Muscle of arm (tissue), 12 donors: ENCODE results near the gene INSR. TPM values are rescaled to one million over a fixed set of nuclear protein-coding genes. Genes with fewer than 3 reads are reported as not detected.
"Not testable (repeated sequence)": the region's sequence is repeated elsewhere in the genome, so short reads cannot be mapped to it uniquely, and the experiment has no call there.

Source experiments
- DNase-seq: peaks from one replicate; pipeline ENCODE4 v3.0.0-alpha.2; 2013
- polyA plus RNA-seq, 12 donors: library from polyadenylated mRNA; unstranded; fragments of 120-200 nt; gene quantifications; one replicate each; pipeline ENCODE4 v1.2.1, GENCODE V29; 2013; ENCODE audit not compliant: insufficient read length in 12 of 12

Gene INSR
- polyA plus RNA-seq, 12 donors: 11.1 to 138 (median 16.9) TPM

DNA sequence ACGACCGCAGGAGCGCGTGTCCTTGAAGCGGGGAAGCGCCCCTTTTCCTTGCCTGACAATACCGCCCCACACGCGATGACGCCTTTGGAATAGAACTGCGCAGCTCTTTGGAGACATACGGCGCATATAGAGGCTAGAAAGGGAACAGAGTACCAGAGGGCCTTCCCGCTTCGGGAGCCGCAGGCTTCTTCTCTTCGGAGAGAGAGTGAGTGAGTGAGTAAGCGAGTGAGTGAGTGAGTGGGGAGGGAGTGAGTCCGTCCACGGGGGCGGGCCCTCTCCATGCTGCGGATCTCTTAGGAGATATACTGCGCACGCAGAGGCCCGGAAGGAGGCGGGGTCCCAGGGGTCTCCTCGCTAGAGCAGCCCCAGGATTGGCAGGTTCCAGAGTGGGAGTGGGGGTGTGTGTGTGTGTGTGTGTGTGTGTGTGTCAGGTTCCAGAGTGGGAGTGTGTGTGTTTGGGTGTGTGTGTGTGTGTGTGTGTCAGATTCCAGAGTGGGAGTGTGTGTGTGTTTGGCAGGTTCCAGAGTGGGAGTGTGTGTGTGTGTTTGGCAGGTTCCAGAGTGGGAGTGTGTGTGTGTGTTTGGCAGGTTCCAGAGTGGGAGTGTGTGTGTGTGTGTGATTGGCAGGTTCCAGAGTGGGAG, 97.0 kb downstream of the INSR start:
- peak; percentile 94 for DNase-seq

DNA sequence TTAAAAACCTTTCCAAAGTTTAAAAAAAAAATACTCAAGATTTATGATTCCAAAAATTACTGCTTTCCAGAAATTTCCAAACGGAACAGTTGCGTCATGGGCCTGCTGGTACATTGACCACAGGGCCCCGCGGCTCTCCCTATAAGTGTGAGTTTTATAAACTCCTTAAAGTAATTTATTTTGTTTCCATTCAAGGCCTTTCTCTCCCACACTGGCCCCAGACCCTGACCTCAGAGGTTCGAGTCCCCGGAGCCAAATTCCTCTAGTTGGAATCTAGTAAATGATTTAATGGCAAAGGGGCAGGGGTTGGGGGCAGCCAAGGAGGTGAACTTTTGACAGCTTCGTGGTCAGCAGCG, 97.5 kb downstream of the INSR start:
- DNase-seq: no peak

DNA sequence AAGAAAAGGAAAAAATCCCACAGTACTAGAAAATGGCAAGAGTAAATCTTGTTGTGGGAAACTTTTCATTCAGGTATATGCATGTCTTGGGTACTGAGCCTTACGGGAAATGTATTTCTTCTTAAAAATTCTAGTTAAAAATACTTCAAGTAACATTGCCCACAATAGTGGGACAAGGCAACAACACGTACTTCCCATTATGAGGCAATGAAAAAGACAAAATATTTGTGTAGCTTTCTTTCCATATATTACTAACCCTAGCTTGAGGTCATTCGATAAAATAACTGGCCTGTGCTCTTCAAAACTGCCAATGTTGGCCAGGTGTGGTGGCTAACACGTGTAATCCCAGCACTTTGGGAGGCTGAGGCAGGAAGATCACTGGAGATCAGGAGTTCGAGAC, 99.2 kb downstream of the INSR start:
- no peak for DNase-seq

DNA sequence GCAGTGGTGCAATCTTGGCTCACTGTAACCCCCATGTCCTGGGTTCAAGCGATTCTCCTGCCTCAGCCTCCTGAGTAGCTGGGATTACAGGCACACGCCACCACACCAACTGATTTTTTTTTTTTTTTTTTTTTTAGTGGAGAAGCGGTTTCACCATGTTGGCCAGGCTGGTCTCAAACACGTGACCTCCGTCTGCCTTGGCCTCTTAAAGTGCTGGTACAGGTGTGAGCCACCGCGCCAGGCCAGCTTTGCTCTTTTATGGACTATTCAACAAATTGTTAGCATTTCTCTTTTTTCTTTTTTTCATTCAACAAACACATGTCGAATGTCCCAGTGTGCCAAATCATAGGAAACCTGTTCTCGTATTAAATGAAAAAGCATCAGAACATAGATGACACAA, 99.6 kb downstream of the INSR start:
- DNase-seq: no peak

DNA sequence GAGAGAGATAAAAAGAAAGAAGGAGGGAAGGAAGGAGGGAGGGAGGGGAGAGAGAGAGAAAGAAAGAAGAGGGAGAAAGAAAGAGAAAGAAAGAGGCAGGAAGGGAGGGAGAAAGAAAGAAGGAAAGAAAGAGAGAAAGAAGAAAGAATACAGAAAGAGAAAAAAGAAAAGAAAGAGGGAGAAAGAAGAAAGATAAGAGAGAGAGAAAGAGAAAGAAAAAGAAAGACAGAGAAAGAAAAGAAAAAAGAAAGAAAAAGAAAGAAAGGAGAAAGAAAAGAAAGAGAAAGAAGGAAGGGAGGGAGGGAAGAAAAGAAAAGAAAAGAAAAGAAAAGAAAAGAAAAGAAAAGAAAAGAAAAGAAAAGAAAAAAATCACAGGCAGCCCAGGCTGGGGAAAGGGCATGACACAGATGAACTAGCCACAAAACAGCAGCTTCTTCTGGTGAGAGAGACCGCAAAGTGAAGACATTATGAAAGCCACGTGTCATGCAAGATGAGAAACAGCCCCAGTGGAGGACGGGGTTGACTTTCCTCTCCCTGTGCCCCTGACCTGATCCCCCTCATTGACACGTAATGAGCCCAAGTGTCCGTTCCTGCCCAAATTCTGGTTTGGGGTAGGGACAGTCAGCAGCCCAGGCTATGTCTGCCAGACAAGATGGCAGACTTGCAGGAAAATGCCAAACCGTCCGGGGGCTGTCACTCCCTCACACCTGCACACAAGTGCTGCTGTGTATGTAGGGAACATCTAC, 102.1 kb downstream of the INSR start:
- DNase-seq: no peak

DNA sequence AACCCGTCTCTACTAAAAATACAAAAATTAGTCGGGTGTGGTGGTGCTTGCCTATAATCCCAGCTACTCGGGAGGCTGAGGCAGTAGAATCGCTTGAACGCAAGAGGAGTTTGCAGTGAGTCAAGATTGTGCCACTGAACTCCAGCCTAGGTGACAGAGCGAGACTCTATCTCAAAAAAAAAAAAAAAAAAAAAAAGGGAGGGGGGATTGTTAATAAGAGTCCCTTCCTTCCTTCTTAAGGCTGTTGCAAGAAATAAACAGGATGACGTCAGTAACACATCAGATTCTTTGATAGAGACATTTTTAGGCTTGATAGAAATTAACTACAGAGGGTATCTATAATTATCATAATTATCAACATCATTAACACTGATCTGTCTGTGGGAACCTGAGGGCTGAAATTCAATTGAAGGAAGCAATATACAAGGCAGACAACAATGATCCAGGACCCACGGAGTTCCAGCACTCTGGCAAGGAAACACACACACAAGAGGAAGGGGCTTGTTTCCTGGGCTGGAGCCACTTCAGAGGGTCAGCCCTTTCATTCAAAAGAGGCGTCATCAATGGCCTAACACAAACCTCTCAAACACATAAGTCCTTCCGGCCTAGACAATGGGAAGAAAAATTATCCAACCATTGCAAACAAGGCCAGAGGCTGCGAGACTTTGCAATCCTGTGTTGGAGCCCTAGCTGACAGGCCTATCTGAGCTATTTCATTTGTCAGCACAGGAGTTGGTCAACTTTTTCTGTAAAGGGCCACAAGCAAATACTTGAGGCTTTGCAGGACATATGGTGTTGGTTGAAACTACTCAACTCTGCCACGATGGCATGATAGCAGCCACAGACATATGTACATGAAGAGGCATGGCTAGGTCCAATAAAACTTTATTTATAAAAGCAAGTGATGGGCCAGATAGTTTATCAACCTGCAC, 105.2 kb downstream of the INSR start:
- no peak for DNase-seq

DNA sequence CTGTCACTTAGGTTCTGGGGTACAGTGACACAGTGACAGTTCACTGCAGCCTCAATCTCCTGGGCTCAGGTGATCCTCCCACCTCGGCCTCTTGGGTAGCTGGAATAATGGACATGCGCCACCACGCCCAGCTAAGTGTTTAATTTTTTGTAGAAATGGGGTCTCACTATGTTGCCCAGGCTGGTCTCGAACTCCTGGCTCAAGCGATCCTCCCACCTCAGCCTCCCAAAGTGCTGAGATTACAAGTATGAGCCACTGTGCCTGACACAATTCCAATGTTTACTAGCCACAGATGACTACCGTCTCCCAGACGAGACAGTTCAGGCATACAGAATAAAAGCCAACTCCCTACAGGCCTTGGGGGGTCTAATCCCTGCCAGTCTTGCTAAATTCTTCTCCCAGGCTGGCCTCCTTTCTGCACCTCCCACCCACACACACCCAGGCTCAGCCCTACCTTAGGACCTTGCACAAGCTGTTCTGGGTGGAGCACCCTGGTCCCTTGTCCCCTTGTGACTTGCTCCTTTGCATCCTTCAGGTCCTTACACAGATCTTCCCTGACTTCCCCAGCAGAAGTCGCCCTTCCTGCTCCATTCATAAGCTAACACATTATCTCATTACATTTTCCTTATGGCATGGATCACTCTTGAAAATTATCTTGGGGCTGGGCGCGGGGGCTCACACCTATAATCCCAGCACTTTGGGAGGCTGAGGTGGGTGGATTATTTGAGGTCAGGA, 106.4 kb downstream of the INSR start:
- DNase-seq: no peak

DNA sequence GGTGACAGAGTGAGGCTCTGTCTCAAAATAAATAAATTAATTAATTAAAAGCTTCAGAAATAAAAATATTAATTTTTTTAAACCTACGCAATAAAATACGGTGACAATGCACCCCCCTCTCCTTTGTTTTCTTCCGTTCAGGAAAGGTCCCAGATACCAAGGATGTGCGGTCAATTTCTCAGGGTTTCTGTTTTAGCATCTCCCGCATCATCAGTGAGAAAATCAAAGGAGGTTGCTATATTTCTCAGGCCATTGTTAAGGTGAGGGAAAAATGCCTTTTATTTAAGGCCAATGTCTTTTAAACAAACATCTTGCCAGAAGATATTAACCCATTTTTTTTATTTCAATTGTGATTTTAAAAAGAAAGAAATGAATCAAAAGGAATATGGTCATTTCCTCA, 111.7 kb downstream of the INSR start:
- no peak for DNase-seq

DNA sequence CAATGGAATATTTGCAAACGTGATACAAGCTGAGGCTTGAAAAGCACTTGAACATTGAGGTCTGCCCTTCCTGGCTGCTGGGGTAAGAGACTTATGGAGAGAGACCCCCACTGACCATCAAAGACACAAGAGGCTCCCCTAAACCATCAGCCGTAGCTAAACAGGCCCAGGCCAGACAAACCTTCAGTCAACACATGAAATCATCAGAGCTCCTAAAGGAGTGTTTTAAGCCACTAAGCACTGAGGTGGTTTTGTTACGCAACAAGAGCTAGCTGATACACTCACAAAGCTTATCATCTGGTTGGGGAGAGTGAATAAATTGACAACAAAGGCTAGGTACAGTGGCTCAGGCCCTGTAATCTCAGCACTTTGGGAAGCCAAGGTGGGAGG, 114.3 kb downstream of the INSR start:
- no peak for DNase-seq

DNA sequence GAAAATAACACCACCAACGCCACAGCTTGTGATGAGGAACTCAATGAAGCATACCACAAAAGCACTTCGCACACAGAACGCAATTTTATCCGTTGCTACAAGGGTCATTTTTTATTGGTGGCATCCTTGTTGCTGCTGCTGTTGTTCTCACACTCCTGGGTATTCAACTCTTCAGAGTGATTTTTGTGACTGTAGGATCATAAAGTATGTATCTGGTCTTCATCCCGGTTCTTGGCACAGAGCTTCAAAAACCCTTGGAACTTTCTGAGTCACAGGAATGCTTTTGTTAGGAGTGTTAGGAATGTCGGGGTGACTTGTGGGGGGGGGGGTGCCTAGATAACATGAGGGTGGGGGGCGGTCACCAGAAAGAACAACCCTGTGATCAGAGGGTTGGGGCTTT, 116.3 kb downstream of the INSR start:
- DNase-seq: no peak

DNA sequence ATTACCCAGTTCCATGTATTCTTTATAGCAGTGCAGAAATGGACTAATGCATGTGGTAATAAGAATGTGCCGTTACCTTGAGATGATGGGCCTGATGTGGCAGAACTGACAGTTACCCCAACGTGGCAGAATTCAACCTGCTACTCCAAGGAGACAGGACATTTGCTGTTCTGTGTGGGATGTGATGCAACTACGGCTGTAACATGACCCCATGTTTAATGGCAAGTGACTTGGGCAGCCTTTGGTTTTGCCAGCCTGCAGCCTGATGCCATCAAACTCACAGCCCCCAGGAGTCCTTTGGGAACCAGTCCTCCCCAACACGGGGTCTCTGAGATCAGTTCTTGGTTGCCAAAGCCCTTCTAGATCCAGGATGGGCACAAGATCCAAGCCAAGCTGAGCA, 117.4 kb downstream of the INSR start:
- DNase-seq: no peak

DNA sequence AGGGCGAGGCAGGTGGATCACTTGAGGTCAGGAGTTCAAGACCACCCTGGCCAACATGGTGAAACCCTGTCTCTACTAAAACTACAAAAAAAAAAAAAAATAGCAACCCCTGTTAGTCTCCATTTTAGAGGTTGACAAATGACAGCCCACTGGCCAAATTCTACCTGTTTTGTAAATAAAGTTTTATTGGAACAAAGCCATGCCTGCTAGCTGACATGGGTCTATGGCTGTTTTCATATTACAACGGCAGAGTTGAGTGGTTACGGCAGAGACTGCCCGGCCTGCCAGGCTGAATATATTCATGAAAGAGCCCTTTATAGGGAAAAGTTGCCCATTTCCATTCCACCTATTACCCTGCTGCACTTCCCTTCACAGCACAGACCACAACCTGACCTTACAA, 121.4 kb downstream of the INSR start:
- DNase-seq: no peak

DNA sequence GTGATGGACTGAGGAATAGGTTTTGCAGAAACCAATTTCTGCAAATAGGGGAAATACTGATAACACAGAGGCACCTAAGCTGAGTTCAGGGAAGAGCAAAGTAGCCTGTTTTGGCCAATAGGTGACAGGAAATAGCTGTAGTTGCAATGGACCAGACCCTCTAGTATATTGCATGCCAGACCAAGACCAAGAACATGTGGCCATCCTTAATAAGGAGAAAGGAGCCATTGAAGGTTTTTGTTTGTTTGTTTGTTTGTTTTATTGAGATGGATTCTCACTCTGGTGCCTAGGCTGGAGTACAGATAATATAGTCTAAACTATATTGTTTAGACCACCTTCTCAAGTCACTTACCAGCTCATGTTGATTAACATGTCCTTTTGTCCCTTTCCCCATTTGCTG, 123.2 kb downstream of the INSR start:
- DNase-seq: no peak

DNA sequence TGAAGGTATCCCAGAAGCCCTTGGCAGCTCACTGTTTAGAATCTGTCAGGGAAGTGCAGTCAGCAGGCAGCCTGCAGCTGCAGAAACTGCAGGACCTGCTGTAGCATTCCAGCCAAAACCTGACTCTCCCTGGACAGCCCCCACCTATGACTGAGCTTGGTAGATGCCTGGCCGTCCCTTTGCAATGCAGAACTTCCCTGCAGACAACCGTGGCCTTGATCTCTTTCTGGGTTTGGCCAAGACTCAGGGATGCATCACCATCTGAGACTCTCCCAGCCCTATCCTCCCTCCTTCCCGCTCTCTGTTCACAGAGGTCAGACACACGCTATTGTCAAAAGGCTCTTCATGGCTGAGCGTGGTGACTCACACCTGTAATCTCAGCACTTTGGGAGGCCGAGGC, 125.3 kb downstream of the INSR start:
- DNase-seq: no peak

DNA sequence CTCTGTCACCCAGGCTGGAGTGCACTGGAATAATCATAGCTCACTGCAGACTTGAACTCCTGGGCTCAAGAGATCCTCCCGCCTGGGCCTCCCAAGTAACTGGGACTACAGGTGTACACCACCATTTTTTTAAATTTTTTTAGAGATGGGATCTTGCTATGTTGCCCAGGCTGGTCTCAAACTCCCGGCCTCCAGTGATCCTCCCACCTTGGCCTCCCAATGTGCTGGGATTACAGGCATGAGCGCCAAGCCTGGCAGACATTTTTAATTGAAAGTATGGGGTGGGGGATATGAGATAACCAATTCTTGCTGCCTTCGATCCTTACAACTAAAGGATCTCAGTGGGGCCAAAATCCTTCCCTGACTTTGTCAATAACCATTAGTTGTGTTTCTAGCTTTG, 132.9 kb downstream of the INSR start:
- no peak for DNase-seq

DNA sequence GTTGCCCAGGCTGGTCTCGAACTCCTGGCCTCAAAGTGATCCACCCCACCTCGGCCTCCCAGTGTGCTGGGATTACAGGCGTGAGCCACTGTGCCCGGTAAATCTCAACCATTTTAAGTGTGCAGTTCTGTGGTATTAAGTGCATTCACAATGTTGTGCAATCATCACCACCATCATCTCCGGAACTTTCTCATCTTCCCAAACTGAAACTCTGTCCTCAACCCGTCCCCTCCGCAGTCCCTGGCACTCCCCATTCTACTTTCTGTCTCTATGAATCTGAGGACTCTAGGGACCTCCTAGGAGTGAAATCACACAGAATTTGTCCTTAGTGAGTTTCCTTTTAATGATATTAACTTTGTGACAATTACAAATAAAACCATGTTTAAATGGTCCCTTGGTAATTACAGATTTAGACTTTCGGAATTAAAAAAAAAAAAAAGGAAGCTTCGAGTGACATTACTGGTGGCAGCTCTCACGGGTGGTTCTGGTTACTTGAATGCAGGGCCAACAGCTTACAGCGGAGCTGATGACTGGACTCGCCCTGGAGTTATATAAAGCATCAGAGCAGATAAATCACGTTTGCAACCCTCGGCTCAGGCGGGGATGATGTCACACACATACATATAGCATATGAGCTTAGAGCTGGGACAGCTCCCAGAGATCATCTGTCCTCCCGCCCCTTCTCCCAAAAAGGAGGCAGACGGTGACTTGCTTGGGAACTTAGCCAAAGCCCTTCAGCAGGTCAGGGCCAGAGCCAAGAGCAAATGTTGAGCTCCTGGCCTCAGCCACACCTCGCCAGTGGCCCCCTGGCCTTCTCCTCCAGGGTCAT, 134.9 kb downstream of the INSR start:
- peak; percentile 82 for DNase-seq

DNA sequence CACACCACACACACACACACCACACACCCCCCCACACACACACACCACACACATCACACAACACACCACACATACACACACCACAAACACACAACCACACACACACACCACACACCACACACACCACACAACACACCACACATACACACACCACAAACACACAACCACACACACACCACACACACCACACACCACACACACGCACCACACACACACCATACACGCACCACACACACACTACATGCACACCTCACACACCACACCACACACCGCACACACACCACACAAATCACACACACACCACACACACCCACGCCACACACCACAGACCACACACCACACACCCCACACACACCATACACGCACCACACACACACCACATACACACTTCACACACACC, 141.2 kb downstream of the INSR start:
- no peak for DNase-seq

DNA sequence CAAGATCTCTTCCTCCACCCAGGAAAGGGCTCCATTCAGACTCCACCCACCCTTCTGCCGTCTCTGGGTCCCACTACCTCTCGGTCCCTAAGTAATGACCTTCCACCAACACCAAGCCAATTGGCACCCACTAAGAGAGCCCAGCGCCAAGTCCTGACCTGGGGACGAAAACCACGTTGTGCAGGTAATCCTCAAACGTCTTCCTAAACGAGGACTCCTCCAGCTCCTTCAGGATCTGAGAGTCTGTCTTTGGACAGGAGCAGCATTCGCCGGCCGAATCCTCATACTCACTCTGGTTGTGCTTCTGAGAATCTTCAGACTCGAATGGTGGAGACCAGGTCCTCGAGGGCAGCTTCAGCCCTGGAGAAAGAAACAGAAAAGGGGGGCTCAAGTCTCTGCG, 141.6 kb downstream of the INSR start:
- DNase-seq: no peak

DNA sequence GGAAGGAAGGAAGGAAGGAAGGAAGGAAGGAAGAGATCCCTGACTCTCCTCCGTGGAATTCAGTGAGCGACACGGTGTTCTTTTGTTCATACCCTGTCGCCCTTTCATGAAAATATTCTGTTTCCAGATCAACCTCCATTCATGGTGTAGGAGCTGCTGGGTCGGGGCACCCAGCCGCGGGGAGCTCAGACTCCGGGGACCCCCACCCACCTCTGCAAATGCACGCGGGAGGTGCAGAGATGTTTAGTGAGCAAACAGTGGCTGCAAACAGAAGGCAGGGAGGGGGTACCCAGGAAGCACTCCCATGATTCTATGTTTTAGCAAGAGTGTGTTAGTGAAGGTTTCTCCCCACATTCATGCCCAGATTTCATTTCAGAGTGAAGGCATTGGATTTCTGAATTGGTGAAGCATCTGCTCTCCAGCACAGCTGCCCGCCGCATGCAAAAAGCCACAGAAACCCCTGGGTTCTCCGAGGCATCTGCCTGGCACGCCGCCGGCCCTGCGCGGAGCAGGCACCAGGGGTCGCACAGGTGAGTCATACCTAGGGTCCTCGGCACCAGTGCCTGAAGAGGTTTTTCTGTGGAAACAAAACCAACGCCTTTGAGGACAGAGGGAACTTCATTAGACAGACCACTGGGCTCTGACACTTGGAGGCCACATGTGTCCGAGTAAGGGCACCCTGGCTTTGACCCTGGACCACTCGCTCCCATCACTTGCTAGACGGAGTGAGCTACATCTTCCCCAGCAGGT, 144.1 kb downstream of the INSR start:
- DNase-seq: no peak

DNA sequence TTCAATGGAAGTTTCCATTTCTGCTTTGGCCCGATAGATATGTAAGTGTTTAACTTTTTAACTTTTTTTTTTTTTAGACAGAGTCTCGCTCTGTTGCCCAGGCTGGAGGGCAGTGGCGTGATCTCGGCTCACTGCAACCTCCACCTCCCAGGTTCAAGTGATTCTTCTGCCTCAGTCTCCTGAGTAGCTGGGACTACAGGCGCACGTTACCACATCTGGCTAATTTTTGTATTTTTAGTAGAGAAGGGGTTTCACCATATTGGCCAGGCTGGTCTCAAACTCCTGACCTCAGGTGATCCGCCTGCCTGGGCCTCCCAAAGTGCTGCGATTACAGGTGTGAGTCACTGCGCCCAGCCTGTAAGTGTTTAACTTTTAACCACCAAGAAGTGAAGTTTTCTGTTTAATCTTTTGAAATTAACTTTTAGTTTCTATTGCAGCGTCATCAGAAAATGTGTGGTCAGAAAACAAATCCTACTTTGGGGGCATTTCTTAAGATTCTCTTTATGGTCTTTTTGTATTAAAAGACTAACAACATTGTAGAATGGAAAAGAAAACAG, 147.0 kb downstream of the INSR start:
- DNase-seq: not testable (repeated sequence)
